GM18507 (cell line): ENCODE measurements around the gene ARHGAP21.

Experiments
- DNase-seq: peaks from one replicate; pipeline ENCODE4 v3.0.0; 2011; ENCODE audit warnings: low read depth; ENCODE audit not compliant: insufficient read length; ENCODE audit errors: extremely low spot score
- FAIRE-seq: peaks from 2 replicates; lab custom pipeline; 2011; peaks lifted over from hg19 to GRCh38; lab: Jason Lieb, UNC

The ARHGAP21 gene

DNA sequence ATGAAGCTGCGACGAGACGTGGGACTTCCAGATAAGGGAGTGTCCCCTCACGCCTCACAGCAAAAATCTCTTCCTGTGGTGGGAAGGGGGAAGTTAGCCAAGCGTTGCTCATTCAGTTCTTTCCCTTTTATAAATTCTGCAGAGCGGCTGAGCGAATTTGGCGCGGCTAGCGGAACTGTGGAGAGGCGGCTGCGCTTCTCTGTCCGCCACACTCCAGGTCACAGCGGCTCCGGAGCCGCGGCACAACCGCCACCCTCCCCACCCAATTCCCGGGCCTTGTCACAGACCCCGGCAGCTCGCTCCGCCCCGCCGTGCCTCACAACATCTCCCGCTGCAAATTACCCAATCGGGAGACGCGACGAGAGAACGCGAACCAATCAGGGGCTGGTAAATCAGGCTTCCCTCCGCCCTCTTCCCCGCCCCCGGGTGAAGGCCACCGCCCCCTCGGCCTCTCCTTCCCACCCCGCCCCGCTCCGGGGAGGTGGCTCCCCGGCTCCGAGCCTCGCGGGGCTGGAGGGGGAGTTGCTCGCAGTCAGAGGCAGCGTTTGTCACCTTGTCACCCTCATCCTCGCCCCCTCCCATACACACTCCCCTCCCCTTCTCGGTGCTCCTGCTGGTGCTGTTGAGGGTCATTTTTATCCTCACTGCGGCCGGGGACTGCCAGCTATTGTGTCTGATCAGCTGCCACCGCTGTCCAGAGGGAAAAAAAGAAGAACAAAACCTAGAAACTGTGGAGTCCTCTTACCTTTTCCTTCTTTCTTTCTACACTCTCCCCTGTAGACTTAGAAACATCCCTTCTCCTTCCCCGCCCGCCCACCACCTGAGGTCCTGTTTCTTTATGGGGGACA, 918 bp upstream of the ARHGAP21 start:
- FAIRE-seq (peak; percentile 99), DNase-seq (peak; percentile 88)

DNA sequence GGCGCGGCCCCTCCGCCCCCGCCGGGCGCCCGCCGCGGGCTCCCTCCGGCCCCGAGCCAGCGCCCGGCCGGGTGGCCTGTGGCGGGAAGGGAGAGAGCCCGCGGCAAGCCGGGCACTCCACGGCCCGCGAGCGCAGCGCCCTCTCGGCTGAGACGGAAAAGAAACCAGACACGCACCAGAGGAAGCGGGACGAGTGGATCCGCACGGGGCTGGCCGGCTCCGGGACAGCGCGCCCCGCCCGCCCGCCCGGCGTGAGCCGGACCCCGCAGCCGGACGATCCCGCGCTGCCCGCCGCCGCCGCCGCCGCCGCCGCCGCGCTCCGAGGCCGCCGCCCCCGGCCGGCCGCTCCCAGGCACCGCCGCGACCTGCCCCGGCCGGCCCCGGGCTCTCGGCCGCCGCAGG, 300 bp downstream of the ARHGAP21 start:
- FAIRE-seq, result no peak
- DNase-seq, result peak; percentile 32

DNA sequence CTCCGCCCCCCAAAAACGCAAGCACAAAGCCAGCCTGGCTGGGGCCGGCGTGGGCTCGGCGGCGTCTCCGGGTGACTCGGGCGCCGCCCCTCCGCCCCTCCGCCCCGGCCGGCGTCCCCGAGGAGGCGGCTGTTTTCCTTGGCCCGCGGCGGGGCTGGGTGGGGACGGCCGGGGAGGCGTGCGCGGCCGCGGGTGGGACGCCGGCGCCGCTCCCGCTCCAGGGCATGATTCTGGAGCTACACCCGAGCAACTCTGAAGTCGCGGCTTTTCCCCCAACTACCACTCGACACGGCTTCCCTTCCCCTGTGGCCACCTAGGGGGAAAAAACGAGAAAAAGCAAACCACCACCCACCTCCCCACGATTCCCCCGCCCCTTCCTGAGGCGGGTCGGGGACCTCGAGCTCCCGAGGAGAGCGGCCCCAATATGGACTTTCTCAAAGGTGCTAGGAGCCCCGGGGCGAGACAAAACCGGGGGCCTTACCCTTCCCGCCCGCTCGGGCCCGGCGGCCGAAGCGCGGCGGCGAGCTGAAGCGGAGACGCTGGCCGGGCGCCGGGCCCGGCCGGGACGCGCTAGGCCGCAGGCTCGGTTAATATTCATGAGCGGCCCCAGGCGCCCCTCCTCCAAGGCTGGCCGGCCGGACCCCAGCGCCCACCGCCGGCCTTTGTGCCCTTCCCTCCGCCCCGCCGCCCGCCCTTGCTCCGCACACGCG, 856 bp downstream of the ARHGAP21 start:
- DNase-seq (peak; percentile 29), FAIRE-seq (peak; percentile 24)

DNA sequence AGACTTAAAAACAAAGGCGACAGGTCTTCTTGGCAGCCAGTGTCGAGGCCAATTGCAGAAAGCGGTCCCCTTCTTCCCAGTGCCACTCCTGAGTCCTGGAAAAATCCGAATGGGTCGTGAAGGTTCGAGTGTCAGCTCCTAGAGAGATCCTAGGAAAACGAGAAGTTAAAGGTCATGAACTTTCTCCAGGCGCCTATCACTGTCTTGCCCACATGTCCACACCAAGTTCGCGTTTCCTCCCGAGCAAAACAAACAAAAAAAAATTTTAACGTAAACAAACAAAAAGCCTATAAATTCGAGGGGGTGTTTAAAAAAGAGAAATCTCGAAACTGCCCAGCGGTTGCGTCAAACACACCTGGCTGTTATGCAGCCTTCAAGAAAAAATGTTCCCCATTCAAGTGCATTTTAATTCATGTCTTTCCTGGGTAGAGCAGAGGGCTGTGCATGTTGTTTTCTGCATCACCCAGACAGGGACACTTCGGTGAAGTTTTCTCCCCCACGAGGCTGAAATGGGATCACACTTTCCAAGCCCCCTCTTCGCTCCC, 1.5 kb downstream of the ARHGAP21 start:
- DNase-seq, result no peak
- no peak for FAIRE-seq

DNA sequence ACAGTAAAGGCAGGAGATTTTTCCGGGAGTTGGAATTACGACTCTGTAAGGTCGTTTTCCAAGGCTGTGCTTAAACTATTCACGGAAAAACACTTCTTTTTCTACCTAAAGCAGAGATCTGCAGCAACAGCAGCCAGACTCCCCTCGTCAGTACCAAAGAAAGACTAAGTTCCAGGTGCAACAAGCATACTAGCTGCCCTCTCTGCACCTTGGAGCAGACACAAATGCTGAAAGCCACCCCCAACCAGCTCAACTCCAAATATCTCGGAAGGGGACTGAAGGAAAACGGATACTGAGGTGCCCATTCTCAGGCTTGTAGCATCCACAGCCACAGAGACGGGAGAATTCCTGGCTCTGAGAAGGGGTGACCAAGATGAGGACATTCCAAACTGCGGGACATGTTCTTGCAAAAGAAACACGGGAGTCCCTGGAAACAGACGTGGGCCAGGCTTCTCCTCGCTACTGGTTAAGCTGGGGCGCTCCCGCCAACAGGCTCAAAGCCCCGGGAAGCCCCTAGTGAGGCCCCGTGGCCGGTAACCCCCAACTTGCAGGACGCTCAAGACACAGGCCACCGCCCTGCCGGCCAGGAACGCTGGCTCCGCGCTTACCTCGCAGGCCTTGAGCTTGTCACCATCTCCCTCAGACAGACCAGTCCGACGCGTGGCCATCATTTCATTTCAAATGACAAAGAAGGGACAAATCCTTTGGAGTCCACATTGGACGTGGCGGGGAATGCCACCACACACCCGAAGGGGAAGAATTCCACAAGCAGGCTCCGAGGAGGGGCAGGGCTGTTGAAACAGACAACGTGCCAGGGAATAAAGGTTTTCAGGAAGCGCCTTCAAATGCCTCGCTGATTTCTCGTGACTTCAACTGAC, 2.2 kb downstream of the ARHGAP21 start:
- FAIRE-seq (no peak), DNase-seq (no peak)

DNA sequence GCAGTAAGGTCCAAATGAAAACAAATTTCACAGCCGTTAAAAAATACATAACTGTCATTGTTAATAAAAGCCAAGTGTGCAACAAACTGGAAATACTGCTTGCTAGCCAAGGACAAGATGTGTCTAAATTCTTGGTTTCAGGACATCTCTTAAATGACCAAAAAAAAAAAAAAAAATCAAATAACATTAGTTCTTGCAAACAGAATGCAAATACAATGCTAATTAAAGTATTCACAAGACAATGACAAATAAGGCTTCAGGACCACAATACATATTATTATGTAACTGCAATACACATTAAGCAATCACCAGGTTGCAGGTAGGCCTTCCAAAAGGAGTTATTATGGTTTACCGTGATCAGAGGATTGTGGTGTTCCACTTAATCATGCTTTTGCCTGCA, 3.6 kb downstream of the ARHGAP21 start:
- DNase-seq (no peak), FAIRE-seq (no peak)

DNA sequence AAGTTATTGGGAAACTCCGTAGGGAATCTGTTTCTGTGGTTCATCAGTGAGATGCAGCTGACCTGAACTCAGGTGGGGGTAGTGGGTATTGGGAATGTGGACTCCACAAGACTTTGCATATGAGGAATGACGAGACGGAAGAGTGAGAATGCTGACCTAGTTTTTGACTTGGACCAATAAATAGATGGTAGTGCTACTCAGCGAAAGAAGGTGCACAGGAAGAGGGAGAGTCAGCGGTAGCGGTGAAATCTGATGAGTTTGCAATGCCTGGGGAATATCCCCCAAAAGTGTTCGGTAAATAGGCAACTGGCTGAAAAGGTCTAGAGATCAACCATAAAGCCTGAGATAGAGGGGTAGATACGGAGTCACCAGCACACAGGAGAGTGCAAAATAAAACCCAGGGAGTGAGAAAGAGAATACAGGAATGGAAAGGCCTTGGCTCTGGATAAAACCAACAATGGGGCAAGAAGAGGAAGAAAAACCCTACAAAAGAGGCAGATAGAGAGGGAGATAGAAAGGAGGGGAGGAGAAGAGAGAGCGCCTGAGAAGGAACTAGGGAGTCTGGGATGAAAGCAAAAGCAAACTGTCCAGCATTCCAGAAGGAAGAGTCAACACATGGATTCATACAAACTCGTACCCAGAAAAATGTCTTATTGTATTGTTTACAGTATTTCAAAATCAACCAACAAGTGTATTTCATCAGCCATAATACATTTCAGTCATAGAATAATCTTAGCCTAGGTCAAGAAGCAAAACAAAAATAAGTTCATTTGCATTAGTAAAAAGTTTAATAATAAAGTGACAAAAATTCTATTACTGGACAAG, 5.4 kb downstream of the ARHGAP21 start:
- no peak for FAIRE-seq
- no peak for DNase-seq

DNA sequence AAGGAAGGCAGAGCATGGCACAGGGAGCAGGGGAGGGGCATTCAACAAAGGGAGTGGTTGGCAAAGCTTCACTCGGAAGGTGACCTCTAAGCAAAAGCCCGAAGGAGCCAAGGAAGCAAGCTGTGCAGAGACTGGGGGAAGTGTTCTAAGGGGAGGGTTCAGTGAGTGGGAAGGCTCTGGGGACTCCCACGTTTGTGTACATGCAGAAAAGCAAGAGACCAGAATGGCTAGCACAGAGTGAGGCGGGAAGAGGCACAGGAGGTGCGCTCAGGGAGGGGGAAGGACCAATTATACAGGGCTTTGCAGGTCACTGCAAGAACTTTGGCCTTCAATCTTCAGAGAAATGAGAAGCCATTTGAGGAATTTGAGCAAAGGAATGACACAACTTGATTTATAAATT, 7.4 kb downstream of the ARHGAP21 start:
- DNase-seq, result no peak
- FAIRE-seq, result no peak

DNA sequence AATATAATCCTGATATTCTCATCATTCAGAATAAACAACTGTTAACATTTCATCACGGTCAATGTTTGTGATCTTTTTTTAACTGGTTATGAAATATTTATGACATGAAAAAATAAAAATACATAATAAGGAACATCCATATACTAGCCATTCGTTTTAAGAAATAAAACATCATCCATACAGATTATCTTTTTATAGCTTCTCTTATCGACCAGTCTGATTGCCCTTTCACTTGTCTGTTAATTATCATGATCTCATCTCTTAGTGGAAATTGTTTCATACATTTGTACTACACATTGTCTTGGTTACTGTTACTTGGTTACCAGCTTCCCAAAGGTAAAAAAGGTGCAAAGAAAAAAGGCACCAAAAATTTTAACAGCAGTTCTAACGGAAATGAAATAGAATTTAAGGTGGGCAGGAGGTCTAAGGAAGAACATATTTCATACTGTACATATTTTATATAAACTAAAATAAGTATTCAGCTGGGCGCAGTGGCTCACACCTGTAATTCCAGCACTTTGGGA, 8.4 kb downstream of the ARHGAP21 start:
- no peak for FAIRE-seq
- DNase-seq, result no peak

DNA sequence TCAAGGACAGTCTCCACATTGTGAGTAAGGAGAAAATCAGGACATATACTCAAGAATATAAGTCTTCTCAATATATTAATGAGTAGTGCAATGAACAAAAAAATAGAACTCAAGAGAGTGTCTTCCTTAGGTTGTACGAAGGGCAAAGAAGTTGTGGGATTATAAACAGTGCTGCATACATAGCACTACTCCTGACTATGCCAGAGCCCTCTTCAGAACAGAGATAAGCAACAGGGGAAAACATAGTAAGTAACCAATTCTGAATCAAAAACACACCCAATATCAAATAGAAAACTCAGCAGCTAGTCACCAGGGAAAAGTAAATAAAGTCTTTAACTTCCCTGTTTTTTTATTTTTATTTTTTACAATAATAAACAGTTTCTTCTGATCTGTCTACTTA, 10.6 kb downstream of the ARHGAP21 start:
- FAIRE-seq, result no peak
- DNase-seq, result no peak

DNA sequence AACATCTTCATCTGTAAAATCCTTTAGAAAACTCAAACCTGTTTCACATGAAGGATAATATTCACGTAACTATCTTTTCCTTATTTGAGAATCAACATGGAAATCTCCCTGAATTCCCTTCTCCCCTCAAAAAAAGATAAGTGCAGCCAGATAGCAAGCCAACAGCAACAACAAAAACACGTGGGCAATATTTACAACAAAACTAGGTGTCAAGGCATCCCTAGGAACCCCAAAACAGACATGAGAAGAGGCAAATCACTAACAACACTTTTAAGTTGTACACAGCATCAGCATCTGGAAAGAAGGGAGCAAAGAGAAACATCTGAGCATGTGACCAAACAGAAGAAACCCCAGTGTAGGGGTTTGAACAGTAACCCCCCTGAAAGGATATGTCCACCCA, 12.2 kb downstream of the ARHGAP21 start:
- FAIRE-seq, result no peak

DNA sequence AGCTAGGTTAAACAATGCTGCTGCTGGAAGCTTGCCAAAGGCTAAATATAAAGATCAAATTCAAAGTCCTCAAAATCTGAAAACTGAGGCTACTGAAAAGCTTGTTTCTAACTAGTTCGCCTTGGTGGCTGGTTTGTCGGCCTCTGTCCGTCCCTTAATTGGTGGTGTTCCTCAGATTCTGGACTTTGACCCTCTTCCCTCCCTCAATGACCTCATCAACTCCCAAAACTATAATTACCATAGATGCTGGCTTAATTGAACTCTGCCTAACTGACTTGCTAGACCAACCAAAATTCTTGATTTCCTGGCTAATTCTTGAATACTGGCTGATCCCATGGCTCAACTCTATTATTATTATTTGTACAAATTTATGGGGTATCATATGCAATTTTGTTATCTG, 15.6 kb downstream of the ARHGAP21 start:
- DNase-seq (no peak), FAIRE-seq (no peak)

More for the DNA sequence above, 12.2 kb downstream of the ARHGAP21 start:
- no peak for DNase-seq

DNA sequence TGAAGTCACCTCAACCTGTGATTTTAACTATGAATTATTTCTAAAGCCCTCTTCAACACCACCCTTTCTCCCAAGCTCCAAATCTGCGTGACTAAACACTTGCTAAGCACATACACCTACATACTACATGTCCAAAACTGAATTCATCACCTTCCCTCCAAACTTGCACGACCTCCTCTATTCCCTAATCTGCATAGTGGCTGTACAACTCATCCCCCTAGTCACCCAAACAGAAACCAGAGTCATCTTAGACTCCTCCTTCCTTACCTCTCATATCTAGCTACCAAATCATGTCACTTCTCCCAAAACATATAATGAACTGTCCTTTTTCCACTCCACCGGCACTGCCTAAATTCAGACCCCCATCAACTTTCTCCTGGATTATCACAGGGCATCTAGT, 16.2 kb downstream of the ARHGAP21 start:
- no peak for FAIRE-seq
- DNase-seq, result no peak

DNA sequence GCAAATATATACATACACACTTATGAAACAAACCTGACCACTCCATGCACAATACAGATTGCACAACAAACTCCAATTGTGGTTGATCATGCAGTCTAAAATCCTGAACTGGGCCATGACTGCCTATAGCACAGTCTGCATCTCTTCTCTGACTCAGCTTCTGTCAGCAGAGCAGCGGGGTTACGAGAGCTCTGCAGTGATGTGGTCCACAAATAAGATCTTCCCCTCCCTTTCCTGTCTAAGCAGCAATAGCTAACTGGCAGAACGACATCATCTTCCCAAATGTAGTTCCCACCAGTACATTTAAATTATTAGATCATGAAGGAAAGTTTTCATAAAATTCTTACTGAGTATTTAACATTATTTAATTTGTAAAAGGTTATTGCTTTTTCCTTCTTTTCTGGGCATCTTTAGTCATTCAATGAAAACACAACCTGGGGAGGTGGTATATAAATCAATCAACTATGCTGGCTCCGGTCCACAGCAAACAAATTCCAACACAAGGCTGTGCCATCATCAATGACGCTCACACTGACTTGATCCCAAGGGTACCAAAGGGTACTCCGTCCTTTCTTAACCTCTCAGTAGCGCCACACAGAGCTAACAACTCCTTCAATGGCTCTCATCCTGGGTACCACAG, 17.1 kb downstream of the ARHGAP21 start:
- DNase-seq, result no peak
- FAIRE-seq, result peak; percentile 21

DNA sequence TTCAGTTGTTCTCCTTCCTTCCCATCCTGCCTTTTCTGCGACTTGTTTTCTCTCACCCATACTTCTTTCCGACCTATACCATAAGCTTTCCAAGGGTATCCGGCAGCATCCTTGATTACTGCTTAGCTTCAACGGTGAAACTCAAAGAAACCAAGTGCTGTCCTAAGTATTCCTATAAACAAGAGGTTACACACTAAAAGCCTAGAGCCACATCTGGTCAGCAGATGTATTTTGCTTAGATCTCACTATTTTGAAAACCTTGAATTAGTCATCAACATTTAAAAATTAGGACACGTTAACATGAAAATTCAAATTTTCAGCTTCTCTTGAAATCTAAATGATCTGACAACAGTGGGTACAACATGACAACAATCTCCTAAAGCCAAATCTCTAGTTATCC, 20.0 kb downstream of the ARHGAP21 start:
- DNase-seq, result no peak
- no peak for FAIRE-seq

DNA sequence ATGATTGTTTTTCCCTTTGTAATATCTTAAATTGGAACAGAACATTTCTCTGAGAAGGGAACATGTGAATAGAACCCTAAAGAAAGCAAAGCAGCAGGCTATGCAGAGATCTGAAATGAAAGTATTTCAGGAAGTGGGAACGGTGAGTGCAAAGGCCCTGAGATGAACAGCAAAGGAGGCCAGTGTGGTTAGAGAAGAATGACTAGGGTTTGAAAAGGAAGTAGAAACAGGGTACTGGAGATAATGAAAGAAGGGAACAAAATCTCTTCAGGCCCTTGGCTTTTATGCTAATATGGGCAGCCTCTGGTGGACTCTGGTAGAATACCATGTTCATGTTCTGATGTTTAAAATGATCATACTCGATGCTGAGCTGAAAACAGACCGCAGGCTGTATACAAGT, 22.2 kb downstream of the ARHGAP21 start:
- peak; percentile 28 for DNase-seq
- FAIRE-seq, result peak; percentile 86

DNA sequence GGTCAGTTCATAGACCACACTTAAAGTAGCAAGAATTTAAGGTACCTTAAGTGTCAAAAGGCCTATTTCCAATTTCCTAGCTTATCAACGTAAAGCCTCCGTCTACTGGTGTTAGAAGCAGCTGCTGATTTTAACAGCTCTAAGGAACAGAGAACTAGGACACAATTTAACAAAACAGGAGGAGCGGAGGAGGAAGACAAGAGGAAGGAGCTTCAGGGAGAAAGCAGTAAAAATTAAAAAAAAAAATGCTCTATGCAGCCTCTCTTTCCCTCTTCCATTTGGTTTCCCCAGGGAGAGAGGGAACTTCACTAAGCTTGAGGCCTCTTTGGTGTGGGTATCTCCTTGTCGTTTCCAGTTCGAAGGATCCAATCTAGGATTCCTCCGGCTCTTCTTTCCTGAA, 22.7 kb downstream of the ARHGAP21 start:
- FAIRE-seq (no peak), DNase-seq (no peak)

DNA sequence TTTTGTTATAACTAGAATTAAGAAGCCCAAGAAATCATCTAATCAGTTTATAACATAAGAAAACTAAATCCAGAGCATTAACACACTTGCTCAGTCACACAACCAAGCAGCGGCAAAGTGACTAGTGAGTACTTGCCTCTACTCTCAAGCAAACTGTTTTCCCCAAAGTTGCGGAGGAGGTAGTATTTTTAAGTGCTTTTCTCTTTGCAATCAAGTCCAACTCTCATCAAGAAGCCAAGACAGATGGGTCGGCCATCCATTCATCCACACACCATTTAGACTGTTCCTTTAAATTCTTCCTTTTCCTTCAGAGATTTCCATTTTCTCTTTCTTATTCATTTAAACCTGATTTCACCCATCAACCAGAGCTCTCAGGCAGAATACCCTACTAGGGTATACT, 25.4 kb downstream of the ARHGAP21 start:
- DNase-seq (no peak), FAIRE-seq (no peak)
